Ureter (tissue), 1 donor: ENCODE results near the gene NGF. TPM values are rescaled to one million over a fixed set of nuclear protein-coding genes. Genes with fewer than 3 reads are reported as not detected.

ENCODE experiments used
- DNase-seq: peaks from one replicate; pipeline ENCODE4 v3.0.0-alpha.2; 2020; ENCODE audit warnings: low spot score
- total RNA-seq: library from RNA; stranded (reverse); gene quantifications from one replicate; pipeline ENCODE4 v1.2.4, GENCODE V29; 2023
- donor health status: DM: yes; HTN: yes; CAD: no.

NGF gene
- total RNA-seq, 1 donor from 2014 or later = 3.6 TPM

DNA sequence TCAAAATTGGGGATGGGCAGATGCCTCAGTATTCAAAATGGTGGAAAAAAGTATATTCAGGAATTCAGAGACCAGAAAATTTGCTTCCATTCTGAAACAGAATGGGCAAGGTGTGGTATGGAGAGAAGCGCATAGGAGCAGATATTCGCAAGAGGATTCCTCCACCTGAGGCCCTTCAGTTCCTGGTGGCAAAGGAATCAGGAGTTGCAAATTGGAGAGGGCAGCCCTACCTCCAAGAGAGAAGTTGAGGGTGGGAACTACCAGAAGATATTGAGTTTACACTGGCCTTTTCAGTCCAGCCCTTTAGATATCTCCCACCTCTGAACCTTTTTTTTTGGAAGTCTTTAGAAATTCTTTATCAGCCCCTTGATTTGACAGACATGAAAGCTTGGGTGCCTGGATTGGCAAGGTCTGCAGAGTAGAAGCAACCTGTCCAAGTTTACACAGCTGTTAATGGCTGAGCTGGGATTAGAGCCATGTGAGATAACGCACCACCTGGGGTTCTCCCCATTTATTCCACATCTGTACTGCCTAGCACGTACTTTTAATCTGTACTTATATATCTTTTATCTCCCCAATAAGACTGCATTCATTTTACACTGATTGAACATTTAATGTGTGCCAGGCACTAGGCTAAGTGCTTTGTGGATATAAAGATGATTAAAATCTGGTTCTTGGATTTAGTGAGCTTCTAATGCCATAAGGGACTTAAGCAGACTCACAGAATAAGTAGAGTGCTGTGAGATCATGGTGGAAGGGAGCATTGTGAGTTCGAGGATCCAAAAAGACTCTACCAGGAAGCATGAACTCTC, 99.5 kb downstream of the NGF start:
- DNase-seq = no peak

GRCh38 chr1:115237507-115237906, 100.5 kb downstream of the NGF start:
- DNase-seq = no peak

DNA sequence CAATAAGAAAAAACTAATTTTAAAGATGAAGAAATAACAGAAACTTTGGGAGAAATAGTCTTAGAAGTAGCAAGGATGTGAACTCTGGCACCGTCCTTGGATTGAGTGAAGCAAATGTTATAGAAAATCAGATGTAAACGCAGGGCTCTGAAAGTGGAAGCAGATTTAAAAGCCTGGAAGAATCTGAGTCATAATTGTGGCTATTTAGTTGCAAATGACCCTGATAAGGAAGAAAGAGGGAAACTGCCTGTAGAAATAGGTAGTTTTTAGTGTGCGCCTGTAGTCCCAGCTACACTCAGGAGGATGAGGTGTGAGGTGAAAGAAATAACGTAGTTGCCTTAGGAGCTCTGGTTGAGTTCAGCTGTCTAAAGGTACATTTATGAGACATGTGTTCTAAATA, 101.0 kb downstream of the NGF start:
- no peak for DNase-seq

Other genes with a start within 250 kb of the NGF start
- gene TSPAN2, start 248.7 kb downstream of the NGF start, total RNA-seq = 22.0 TPM